Epithelial cell of alveolus of lung (primary cell): ENCODE results near the gene APOC3. TPM values are rescaled to one million over a fixed set of nuclear protein-coding genes. Genes with fewer than 3 reads are reported as not detected.

Source experiments
- total RNA-seq: library from RNA; depleted of rRNA; stranded (reverse); fragments of >200 nt; gene quantifications from 2 replicates; pipeline ENCODE4 v1.2.1, GENCODE V29; 2015

Gene APOC3
- not detected in 2 replicates for total RNA-seq

GRCh38 chr11:116829525-116830183 is at the start of gene APOC3:
TSS of gene APOC3 (plus strand) at chr11:116829907. CDS start at chr11:116830583, 676 bp downstream.

GRCh38 chr11:116787786-116788486 is 41.8 kb upstream of the APOC3 start, which contains the start of gene ZPR1:
TSS of gene ZPR1 (minus strand) at chr11:116788023. CDS start at chr11:116787990, 33 bp downstream.

GRCh38 chr11:116791813-116792143 is 37.9 kb upstream of the APOC3 start, which contains the start of gene APOA5:
TSS of gene APOA5 (minus strand) at chr11:116791879. CDS start at chr11:116791860, 19 bp downstream.

GRCh38 chr11:116823031-116823843 is 6.5 kb upstream of the APOC3 start, which contains the start of gene APOA4:
TSS of gene APOA4 (minus strand) at chr11:116823304. CDS start at chr11:116823191, 113 bp downstream.

GRCh38 chr11:116837231-116838091 is 7.8 kb downstream of the APOC3 start, which contains the start of gene APOA1:
TSS of gene APOA1 (minus strand) at chr11:116837622. CDS start at chr11:116837387, 235 bp downstream.

Other genes with a start within 250 kb of the APOC3 start
- gene BUD13, start 56.9 kb upstream of the APOC3 start, total RNA-seq, result 10.3 and 12.1 TPM in 2 replicates
- gene ZPR1, start 41.9 kb upstream of the APOC3 start, total RNA-seq, result 41.0 and 63.4 TPM in 2 replicates
- gene APOA5, start 38.0 kb upstream of the APOC3 start, total RNA-seq, result not detected in 2 replicates
- gene APOA4, start 6.6 kb upstream of the APOC3 start, total RNA-seq, result not detected in 2 replicates
- gene APOA1, start 7.7 kb downstream of the APOC3 start, total RNA-seq, result 0.32 and 0.52 TPM in 2 replicates